Measurements from ENCODE around the gene FBXL14.
A peak's percentile ranks its signal among the peaks of the same experiment; 100 is the strongest.

The FBXL14 gene

GRCh38 chr12:1532375-1533165 is 61.8 kb downstream of the FBXL14 start:
- Histone ChIP-seq H4K20me1 (ENCODE audit: insufficient read depth) (peaks cover 34% of the 10 kb centered on the region), H3K27ac (peak overlapping the region; percentile 94), H3K36me3 (ENCODE audit: insufficient read depth) (peaks cover 5% of the 10 kb centered on the region; the same call in 1 of the 2 replicates), H3K4me1 (ENCODE audit: low read depth, poor library complexity, severe bottlenecking) (peaks cover 53% of the 10 kb centered on the region), H3K4me3 (IDR thresholded peaks at IDR 0.05; ENCODE audit: insufficient read depth, low read depth, low read length) (no peak overlapping the region), H3K4me2 (peak overlapping the region; percentile 94), H3K9ac (peak overlapping the region; percentile 94), H2AFZ (ENCODE audit: low read depth) (no peak overlapping the region), H3K27me3 (ENCODE audit: insufficient read depth, low read depth) (no peaks in the 10 kb centered on the region), H3K79me2 (ENCODE audit: insufficient read depth, low read depth) (peaks cover 90% of the 10 kb centered on the region)
- TF ChIP-seq CTCF (conservative IDR thresholded peaks at IDR 0.05; ENCODE audit: low read depth, low read length), result no peak

- peaks cover 5% of the 10 kb centered on the region; the same call in 1 of the 2 replicates for H3K36me3 ChIP-seq (ENCODE audit: insufficient read depth)
- H3K4me2 ChIP-seq, result peak overlapping the region; percentile 94
- H3K27ac ChIP-seq, result peak overlapping the region; percentile 94
- peaks cover 27% of the 10 kb centered on the region for H4K20me1 ChIP-seq (ENCODE audit: insufficient read depth)
- no peak overlapping the region for H2AFZ ChIP-seq (ENCODE audit: low read depth)
- no peak overlapping the region for H3K4me3 ChIP-seq (IDR thresholded peaks at IDR 0.05; ENCODE audit: insufficient read depth, low read depth, low read length)
- no peaks in the 10 kb centered on the region for H3K27me3 ChIP-seq (ENCODE audit: insufficient read depth, low read depth)
- no peak for TF ChIP-seq CTCF (conservative IDR thresholded peaks at IDR 0.05; ENCODE audit: low read depth, low read length)
- H3K79me2 ChIP-seq (ENCODE audit: insufficient read depth, low read depth), result peaks cover 90% of the 10 kb centered on the region
- peak overlapping the region; percentile 94 for H3K9ac ChIP-seq
- peaks cover 52% of the 10 kb centered on the region for H3K4me1 ChIP-seq (ENCODE audit: low read depth, poor library complexity, severe bottlenecking)
Observed at GRCh38 chr12:1531654-1532374, 62.6 kb downstream of the FBXL14 start.

DNA sequence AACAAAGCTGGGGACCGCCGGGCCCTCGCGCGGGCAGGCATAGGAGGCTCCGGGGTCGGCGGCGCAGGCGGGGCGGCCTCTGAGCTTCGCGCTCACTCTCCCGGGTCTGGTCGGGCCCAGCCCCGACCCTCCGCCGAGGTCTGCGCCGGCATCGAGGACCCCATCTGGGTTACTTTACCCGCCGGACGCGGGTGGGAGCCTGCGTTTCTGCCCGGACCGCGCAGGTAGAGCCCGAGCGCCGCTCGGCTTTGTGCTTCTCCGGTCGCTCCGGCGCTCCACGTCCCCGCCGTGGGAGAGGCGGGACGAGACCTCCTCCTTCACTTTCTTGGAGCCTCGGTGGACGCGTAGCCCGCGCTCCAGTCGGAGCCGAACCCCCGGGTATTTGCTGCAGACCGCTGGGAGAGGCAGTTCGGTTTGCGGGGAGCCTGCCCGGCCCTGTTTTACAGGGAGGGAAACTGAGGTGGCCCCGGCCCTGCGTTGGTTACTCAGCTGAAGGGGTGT is 63.2 kb downstream of the FBXL14 start:
- H4K20me1 ChIP-seq (ENCODE audit: insufficient read depth), result peaks cover 22% of the 10 kb centered on the region
- no peak overlapping the region for H3K4me3 ChIP-seq (IDR thresholded peaks at IDR 0.05; ENCODE audit: insufficient read depth, low read depth, low read length)
- peak overlapping the region; percentile 94; the same call in 1 of the 2 replicates for H3K4me2 ChIP-seq
- TF ChIP-seq CTCF (conservative IDR thresholded peaks at IDR 0.05; ENCODE audit: low read depth, low read length), result no peak
- H3K9ac ChIP-seq, result peak overlapping the region; percentile 94
- H2AFZ ChIP-seq (ENCODE audit: low read depth), result no peak overlapping the region
- H3K27me3 ChIP-seq (ENCODE audit: insufficient read depth, low read depth), result no peaks in the 10 kb centered on the region
- H3K79me2 ChIP-seq (ENCODE audit: insufficient read depth, low read depth), result peaks cover 88% of the 10 kb centered on the region
- H3K4me1 ChIP-seq (ENCODE audit: low read depth, poor library complexity, severe bottlenecking), result peaks cover 46% of the 10 kb centered on the region
- H3K27ac ChIP-seq, result peak overlapping the region; percentile 94
- H3K36me3 ChIP-seq (ENCODE audit: insufficient read depth), result peaks cover 5% of the 10 kb centered on the region; the same call in 1 of the 2 replicates

DNA sequence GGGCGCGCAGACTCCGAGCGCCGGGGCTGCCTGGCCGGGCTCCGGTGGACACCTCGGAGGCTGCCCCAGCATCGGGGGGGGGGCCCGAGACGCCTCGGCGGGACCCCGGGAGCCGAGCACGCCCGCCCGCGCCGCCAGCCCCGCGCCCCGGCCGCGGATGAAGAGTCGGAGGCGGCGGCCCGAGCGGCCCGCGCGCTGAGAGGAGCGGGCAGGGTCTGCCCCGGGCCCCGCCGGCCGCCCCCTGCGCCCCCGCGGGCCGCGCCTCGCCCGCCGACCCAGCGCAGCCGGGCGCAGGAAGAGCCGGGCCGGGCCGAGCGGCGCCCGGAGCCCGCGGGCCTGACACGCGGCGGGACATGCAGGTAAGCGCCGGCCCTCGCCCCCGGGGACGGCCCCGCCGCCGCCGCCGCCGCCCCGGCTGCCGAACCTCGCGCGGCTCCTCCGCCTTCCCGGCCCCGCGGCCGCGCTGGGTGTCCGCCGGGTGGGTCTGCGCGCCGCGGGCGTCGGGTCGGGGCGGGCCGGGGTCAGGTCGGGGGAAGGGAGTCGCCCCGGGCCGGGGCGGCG is 63.7 kb downstream of the FBXL14 start:
- H3K27me3 ChIP-seq (ENCODE audit: insufficient read depth, low read depth), result no peaks in the 10 kb centered on the region
- peak overlapping the region; percentile 94 for H3K27ac ChIP-seq
- H3K36me3 ChIP-seq (ENCODE audit: insufficient read depth), result peaks cover 5% of the 10 kb centered on the region; the same call in 1 of the 2 replicates
- H3K9ac ChIP-seq, result peak overlapping the region; percentile 96
- no peak for TF ChIP-seq CTCF (conservative IDR thresholded peaks at IDR 0.05; ENCODE audit: low read depth, low read length)
- no peak overlapping the region for H3K4me2 ChIP-seq
- H2AFZ ChIP-seq (ENCODE audit: low read depth), result no peak overlapping the region
- peaks cover 40% of the 10 kb centered on the region for H3K4me1 ChIP-seq (ENCODE audit: low read depth, poor library complexity, severe bottlenecking)
- no peak overlapping the region for H3K4me3 ChIP-seq (IDR thresholded peaks at IDR 0.05; ENCODE audit: insufficient read depth, low read depth, low read length)
- H3K79me2 ChIP-seq (ENCODE audit: insufficient read depth, low read depth), result peaks cover 83% of the 10 kb centered on the region
- peaks cover 17% of the 10 kb centered on the region for H4K20me1 ChIP-seq (ENCODE audit: insufficient read depth)
